Activated CD4-positive, alpha-beta T cell treated with anti-CD3 and anti-CD28 coated beads, Interleukin-10, Interleukin-2, amounts not matched to agents 100 ng/mL and 50 ng/mL, durations not matched to agents 16 hours and 8 hours (primary cell): ENCODE data around the gene GPC5.

ENCODE experiments used
- DNase-seq: peaks from one replicate; pipeline ENCODE4 v3.0.0-alpha.2; 2020

The GPC5 gene

DNA sequence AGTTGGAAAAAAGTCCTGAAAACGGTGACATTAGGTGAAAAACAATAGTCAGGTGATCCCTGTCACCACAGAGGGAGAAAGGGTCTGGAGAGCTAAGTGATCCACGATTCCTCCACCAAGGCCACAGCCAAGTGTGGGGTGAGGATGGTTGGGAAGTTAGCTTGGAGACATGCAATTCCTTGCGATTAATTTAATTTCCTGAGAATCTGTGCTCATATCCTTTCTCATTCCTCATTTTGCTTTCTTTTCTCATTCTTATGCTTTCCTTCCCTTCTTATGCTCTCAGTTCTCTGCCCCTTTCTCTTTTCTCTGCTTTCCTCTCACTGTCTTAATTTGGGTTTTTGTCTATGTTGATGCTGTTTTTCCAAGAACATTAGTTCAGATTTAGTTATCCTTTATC lies 68.8 kb downstream of the GPC5 start:
- no peak for DNase-seq

DNA sequence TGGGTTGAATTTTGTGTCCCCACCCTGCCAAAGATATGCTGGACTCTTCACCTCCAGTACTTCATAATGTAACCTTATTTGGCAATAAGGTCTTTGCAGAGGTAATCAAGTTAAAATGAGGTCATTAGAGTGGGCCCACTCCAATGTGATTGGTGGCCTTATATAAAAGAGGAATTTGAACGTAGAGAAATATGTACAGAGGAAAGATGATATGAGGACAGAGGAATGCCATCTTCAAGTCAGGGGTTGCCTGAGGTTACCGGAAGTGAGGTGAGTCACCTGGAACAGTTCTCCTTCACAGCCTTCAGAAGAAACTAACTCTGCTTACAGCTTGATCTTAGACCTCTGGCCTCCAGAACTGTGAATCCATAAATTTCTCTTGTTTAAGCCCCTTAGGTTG lies 69.9 kb downstream of the GPC5 start:
- no peak for DNase-seq

DNA sequence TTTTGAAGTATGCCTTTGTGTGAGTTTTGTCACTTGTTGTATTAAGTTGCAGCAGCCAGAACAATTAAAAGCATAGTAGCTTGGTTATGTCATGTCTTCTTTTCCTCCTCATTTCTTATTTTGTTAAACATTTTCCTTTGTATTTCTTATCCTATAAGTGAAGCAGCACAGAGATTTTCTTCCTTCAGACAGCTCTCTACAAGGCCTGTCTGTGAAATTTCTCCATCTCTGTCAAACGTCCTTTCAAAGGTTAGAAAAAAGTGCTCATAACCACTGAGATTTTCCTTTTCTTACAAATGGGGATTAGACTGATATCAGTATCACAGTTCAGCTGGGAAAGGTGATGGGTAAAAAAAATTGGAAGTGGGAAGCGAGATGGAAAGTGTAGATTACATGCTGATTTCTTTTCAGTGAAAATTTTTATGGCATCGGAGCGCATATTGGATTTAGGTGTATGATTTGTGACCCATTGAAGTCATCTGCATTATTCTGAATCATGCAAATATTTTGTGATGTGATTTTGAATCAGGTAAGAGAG lies 71.7 kb downstream of the GPC5 start:
- no peak for DNase-seq

DNA sequence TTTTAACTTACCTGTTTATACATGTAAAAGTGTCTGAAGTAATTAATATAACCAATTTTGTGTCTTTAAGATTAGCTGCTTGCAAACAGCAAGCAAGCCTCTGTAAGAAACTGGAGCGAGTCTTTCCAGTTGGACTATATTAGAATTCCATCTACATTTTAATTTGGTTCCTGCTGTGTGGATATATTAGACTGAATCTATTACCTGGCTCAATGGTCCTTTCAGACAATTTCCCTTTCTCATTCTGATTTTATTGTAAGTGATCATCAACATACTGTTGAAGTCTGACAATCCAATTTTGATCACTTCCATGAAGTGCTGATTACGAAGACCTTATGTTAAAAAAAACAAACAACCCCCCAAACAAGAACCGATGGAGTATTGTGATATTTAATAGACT lies 72.3 kb downstream of the GPC5 start:
- DNase-seq, result no peak

DNA sequence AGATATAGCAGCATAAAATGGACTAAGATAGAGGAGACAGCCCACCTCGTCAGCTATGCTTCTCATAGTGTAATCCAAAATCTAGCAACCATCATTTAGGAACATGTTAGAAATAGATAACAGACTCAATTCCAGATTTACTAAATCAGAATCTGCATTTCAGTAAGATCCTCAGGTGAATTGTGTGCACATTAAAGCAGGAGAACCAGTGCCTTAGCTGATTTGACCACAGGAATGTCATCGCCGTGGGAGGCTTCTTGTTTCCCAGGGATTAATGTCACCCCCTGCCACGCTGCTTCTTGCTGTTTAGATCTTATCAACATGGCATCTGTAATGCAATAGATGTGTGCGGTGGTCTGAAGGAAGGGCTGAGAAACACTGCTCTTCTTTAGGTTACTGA lies 84.0 kb downstream of the GPC5 start:
- no peak for DNase-seq

DNA sequence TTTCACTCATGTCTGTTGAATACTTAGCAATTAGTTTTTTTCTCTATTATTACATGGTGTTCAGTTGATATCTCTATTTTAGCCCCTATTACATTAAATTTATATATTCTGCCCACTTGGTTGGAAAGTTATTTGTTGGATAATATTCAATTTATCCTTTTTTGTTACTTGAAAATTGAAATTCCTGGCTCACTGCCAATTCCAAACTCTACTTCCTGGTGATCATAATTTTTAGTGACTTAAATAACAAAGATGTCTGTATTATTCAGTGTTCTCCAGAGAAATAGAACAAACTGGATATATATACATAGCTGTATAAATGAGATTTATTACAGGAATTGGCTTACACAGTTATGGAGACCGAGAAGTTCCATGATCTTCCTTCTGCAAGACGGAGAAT lies 93.6 kb downstream of the GPC5 start:
- no peak for DNase-seq

DNA sequence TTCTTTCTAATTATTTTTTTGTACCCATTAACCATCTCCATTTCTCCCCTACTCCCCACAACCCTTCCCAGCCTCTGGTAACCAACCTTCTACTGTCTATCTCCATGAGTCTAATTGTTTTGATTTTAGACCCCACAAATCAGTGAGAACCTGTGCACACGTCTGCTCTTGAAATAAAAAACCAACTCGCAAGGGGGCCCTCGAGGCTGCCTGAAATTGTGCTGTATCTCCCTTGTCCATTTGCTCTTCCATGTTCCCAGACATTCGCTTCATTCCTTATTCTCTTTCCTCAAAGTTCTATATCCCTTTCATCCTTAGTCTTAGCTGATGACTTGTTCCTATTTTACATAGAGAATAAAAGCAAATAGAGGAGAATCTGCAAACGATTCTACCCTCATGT lies 95.0 kb downstream of the GPC5 start:
- no peak for DNase-seq

DNA sequence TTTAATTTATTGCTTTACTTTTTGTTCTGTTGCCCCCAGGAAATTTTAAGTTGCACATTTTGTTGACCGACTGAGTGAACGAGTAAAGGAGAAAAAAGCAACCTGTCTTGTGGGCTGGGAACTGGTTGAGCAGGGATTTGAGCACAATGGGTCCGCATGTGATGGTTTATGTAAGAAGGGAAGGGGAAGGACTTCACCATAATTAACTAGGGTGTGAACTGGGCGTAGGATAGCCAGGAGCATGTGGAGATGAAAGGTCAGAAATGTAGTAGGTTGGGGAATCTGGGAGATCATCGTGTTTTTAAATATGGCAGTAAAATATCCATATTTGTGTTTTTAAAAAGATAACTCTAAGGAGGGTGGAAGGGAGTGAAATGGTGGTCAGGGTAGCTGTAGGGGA lies 99.9 kb downstream of the GPC5 start:
- no peak for DNase-seq

DNA sequence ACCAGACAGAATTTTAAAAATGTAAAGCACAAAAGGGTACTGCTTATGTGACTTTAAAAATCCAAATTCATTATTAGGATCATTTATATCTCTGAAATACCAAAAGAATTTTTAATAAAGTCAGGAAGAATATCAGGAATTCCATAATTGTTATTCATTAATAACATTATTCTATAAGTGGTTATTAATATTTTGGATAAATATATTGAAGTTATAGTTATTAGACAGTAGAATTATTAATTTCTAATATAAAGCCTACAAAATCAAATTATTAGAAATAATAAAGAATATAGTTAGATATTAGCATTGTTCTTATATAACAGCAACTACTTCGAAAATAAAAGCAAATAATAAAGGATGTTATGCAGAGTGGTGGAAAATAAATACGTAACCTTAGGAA lies 105.8 kb downstream of the GPC5 start:
- no peak for DNase-seq

DNA sequence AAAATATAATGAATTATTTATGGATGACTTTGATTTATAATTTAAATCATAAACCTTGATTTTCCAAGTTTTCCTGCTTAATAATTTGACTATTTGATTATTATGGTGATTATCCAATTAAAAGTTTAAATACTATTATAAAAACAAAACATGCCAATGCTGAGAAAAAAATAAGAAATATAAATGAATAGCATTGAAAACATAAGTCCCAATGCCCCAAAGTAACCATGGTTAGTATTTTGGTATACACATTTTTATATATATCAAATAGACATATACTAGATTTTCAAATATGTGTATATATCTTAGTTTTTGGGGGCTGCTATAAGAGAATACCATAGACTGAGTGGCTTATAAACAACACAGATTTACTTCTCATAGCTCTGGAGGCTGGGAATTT lies 108.3 kb downstream of the GPC5 start:
- no peak for DNase-seq

DNA sequence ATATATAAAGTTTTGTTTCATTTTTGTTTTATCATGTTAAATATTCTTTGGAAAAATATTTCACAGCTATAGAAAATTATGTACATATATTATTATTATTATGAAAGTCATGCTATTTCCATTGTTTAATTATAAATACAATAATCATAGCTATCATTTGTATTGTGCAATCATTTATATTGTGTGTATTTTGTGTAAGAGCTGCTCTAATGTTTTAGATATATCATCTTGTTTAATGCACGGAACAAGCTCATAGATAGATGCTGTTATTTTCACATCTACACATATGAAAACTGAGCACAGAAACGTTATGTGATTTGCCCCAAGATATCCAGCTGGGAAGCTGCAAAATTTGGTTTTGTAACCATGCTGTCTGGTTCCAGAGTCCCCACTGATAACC lies 111.6 kb downstream of the GPC5 start:
- DNase-seq, result no peak

DNA sequence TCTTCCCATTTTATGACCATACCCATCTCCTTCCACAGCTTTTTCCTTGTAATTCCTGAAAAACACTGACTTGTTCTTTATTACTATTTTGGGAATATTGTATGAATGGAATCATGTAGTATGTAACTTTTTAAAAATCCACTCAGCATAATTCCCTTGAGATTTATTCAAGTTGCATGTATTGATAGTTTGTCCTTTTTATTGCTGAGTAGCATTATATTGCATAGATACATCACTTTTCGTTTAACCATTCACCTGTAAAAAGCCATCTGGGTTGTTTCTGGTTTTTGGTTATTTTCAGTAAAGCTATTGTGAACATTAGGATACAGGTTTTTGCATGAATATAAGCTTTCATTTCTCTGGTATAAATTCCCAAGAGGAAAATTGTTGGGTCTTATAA lies 115.4 kb downstream of the GPC5 start:
- DNase-seq, result no peak

DNA sequence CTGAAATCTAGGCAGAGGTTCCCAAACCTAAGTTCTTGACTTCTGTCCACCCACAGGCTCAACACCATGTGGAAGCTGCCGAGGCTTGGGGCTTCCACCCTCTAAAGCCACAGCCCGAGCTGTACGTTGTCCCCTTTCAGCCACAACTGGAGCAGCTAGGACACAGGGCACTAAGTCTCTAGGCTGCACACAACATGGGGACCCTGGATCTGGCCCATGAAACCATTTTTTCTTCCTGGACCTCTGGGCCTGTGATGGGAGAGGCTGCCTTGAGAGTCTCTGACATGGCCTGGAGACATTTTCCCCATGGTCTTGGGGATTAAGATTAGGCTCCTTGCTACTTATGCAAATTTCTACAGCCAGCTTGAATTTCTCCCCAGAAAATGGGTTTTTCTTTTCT lies 118.4 kb downstream of the GPC5 start:
- DNase-seq, result no peak

DNA sequence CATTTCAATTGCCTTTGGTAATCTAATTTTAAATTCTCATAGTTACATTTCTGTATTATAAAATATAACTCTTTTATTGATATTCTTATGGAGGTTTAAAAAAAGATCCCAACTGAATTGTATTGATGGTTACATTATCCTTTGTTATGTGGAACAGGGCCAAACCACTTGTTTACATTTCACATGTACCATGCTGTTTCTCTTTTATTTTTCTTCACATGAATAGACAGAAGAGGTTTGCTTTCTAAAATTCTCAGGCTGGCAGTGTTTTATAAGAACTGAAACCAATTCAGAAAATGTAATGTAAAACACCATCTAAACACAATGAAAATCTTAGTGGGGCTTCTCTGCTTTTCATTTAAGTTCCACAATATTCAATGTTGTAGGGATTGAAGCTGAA lies 122.5 kb downstream of the GPC5 start:
- DNase-seq, result no peak

DNA sequence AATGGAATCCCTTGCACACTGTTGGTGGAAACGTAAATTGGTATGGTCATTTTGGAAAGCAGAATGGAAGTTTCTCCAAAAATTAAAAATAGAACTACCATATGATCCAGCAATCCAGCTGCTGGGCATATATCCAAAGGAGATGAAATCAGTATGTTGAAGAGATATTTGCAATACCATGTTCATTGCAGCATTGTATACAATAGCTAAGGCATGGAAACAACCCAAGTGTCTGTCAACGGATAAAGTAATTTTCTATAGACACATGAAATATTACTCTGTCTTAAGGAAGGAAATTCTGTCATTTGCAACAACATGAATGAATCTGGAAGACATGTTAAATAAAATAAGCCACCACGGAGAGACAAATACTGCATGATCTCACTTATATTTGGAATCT lies 124.7 kb downstream of the GPC5 start:
- DNase-seq, result no peak

DNA sequence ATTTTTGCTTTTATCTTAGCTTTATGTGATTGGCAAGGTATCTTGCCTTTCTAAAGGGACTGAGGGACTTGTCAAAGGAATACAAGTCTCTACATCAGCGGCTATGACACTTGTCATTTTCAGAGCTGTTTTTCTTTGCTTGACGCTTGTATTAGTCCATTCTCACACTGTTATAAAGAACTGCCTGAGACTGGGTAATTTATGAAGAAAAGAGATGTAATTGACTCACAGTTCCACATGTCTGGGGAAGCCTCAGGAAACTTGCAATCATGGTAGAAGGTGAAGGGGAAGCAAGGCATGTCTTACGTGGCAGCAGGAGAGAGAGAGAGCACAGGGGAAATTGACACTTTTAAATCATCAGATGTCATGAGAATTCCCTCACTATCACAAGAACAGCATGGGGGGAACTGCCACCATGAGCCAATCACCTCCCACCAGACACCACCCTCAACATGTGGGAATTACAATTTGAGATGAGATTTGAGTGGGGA lies 128.2 kb downstream of the GPC5 start:
- no peak for DNase-seq

DNA sequence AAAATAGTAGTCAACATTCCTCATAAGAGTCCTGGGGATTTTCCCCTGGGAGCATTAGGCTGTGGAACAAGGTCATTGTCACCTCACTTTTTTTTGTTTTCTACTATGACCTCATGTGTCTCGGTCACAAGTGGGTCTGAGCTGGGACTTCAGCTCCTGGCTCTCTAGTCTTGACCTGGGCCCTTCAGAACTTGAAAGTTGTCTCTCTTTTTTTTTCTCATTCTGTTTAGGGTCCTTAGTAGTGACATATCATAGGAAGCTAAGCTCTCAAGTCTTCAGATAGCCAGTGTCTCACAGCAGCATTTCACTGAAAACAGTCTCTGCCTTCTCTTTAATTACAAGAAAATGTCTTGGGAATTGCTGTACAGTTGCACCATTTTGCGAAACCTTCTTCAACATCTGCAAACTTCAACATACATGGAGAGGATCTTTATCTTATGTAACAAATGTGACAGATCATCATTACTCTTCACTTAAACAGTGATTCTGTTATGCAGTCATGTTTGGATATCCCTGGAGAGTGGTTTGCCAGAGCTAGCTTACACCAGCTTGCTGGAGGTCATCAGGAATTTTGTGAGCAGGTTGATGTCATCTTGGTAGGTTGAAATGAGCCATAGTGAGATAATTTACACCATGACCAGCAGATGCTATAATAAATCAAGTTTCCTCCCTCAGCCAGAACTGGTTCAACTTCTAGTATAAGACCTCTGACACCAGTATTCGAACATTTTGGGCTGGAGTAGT lies 131.5 kb downstream of the GPC5 start:
- DNase-seq, result no peak

DNA sequence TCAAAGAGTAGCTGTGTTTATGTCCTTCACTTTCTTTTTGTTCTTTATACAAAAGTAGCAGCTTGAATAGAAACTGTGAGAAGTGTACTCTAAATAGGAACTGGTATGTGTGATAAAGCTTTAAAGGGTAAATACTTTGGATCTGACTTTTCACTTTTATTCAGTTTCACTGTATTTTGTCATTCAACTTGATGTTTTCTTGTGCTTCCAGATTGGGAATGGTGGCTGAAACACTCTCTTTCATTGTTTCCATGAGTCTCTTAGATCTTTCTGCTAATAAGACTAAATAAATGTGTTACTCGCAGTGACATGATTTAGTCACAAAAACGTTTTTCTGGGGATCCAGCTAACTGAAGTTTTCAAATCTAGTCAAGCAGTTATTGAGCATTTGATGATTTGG lies 133.2 kb downstream of the GPC5 start:
- DNase-seq, result no peak

DNA sequence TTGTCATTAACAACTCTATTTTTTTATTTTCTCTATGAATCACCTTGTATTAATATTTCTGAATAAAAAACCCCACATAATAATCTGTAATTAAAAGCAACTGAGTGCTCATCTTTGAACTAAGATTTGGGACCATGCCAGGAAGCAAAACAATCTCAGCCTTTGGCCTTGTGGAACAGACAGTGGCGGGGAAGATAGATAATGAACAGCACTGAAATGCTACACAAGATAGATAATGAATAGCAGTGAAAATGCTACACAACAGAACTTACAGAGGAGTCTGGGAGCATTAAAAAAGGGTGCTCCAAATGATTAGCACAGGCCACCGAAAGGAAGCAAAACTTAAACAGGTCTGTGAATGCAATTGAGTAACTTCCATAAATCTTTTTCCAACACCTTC lies 134.9 kb downstream of the GPC5 start:
- DNase-seq, result no peak

DNA sequence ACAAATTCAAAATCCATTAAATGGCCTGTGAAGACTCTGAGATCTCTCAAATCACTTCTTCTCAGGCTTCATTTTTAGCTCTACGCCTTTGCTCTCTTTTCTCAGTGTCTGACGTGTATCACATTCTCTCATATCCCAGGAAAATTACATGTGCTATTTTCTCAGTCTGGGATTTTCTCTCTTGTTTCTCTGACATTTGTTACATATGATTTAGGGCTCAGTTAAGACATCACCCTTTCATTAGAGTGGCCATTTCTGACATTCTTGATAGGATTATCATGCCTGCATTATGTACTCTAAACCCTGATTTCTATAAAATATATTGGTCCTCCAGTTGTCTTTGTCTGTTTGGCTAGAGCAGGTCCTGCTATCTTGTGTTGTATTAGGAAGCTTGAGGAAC lies 136.6 kb downstream of the GPC5 start:
- DNase-seq, result no peak

DNA sequence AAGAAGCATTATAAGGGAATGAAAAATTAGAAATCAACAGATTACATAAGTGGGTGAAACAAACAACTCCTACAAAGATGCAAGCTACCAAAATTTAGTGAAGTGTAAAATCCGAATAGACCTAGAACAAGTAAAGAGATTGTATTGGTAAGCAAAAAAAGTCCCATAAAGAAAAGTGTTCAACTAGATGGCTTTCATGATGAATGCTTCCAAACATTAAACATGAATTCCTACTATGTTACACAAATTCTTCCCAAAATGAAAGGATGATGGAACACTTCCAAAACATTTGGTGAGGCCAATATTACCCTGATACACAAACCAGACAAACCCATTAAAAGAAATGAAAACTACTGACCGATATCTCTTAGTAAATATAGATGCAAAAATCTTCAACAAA lies 139.0 kb downstream of the GPC5 start:
- DNase-seq, result no peak

DNA sequence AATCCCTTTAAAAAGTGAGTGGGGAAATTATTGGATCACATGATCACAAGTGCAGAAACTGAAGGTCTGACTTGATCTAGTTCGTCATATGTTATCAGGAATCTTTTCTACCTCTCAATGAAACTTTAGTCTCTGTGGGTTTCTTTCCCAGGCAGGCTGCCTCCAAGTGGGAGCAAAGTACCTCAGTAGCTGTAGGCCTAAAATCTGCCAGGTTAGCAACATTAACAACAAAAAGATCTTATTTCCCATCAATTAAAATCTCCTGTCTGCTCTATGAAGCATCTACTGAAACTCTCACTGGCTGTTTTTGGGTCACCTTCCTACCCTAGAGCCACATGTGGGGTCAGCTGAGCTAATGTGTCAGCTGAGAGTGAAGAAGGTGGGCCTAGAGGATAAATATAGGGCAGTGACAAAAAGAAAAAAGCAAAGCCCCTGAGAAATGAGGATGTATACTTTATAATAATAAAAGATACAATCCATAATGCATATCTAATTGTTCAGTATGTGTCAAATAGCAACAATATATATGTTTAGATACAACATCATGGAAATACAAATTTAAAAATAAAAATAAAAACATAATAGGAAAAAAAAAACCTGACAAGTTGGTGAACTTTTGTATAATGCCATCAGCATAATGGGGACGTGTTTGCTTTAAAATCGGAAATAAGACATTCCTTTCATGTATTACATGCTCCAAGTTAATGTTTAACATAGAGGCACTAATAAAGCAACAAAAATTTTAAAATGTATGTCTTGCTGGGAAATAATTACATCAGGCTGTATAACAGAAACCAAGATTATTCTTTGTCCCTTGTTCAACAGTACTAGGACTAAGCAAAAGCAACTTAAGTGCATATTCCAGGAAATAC lies 141.1 kb downstream of the GPC5 start:
- DNase-seq, result no peak

DNA sequence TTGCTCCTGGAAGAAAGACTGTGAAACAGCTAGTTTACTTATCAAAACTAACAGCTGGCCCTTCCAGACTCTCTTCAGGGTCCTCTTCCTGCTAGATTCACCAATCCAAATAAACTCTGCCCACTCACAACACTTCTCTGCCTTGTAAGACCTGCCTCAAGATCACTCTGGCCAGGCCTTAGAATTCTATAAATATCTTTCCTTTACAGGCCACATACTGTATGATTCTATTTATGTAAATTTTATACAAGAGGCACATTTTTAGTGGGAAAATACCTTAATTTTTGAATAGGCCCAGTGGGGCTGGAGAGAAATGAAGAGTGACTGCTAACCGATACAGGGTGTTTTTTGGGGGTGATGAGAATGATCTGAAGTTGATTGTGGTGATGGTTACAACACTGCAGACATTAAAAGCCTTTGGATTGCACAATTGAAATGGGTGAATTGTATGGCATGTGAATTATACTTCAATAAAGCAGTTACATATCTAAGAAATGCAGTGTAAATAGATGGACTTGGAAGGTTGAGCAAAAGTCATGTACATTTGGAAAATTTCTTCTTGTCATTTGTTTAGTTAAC lies 141.8 kb downstream of the GPC5 start:
- DNase-seq, result no peak

DNA sequence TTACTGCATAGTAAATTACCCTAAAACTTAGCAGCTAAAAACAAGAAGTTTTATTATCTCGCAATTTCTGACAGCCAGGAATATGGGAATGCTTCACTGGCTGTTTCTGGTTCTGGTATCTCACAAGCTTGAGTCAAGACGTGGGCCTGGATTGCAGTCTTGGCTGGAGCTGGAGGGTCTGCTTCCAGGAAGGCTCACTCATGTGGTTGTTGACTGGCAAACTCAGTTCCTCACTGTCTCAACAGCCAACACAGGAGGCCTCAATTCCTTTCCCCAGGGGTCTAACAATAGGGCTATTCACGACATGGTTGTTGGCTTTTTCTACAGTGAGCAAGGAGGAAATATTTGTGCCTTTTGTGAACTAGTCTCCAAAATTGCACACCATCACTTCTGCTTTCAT lies 146.3 kb downstream of the GPC5 start:
- no peak for DNase-seq
